EL (cell line): Measurements from ENCODE around the gene SEPTIN11.
"Not testable (repeated sequence)": the region's sequence is repeated elsewhere in the genome, so short reads cannot be mapped to it uniquely, and the experiment has no call there.

ENCODE experiments used
- DNase-seq: peaks from one replicate; pipeline ENCODE4 v3.0.0-alpha.2; 2016

SEPTIN11 gene

GRCh38 chr4:76952656-76953582, 3.4 kb downstream of the SEPTIN11 start:
- no peak for DNase-seq

- no peak for DNase-seq
These were observed 4.4 kb downstream of the SEPTIN11 start for GRCh38 chr4:76953956-76954355.

- DNase-seq, result no peak
These were observed 4.9 kb downstream of the SEPTIN11 start for GRCh38 chr4:76954489-76954888.

GRCh38 chr4:76955182-76955581, 5.6 kb downstream of the SEPTIN11 start:
- DNase-seq, result peak; percentile 43

GRCh38 chr4:76957004-76957738, 7.6 kb downstream of the SEPTIN11 start:
- DNase-seq, result peak; percentile 21

GRCh38 chr4:76958891-76959290, 9.3 kb downstream of the SEPTIN11 start:
- no peak for DNase-seq

- no peak for DNase-seq
These were observed 10.5 kb downstream of the SEPTIN11 start for GRCh38 chr4:76960014-76960413.

- no peak for DNase-seq
These were observed 13.0 kb downstream of the SEPTIN11 start for GRCh38 chr4:76962406-76963130.

- no peak for DNase-seq
These were observed 13.7 kb downstream of the SEPTIN11 start for GRCh38 chr4:76963131-76963750.

GRCh38 chr4:76963927-76964326, 14.4 kb downstream of the SEPTIN11 start:
- not testable (repeated sequence) for DNase-seq

- no peak for DNase-seq
These were observed 15.2 kb downstream of the SEPTIN11 start for GRCh38 chr4:76964769-76965168.

- no peak for DNase-seq
These were observed 16.5 kb downstream of the SEPTIN11 start for GRCh38 chr4:76965866-76966579.

- DNase-seq, result no peak
These were observed 19.4 kb downstream of the SEPTIN11 start for GRCh38 chr4:76968937-76969336.

- no peak for DNase-seq
These were observed 19.9 kb downstream of the SEPTIN11 start for GRCh38 chr4:76969495-76969894.

- DNase-seq, result no peak
These were observed 20.5 kb downstream of the SEPTIN11 start for GRCh38 chr4:76969941-76970529.

GRCh38 chr4:76972306-76972705, 22.8 kb downstream of the SEPTIN11 start:
- no peak for DNase-seq

GRCh38 chr4:76974150-76974549, 24.6 kb downstream of the SEPTIN11 start:
- peak; percentile 38 for DNase-seq

GRCh38 chr4:76977113-76977512, 27.6 kb downstream of the SEPTIN11 start:
- no peak for DNase-seq

- peak; percentile 82 for DNase-seq
These were observed 28.3 kb downstream of the SEPTIN11 start for GRCh38 chr4:76977736-76978350.

- DNase-seq, result no peak
These were observed 29.7 kb downstream of the SEPTIN11 start for GRCh38 chr4:76979236-76979635.

- no peak for DNase-seq
These were observed 30.7 kb downstream of the SEPTIN11 start for GRCh38 chr4:76980261-76980660.
